Parathyroid adenoma (tissue), 2 donors: ENCODE results near the gene LYL1.
A peak's percentile ranks its signal among the peaks of the same experiment; 100 is the strongest.

Experiments
- H2AFZ ChIP-seq: fragments of 300-600 bp; sonication (generic); one replicate; pipeline ENCODE4 v1.7.0; 2017; ENCODE audit warnings: antibody characterized with exemption, mild to moderate bottlenecking
- H3K27ac ChIP-seq: fragments of 300-600 bp; sonication (generic); one replicate; pipeline ENCODE4 v1.7.0; 2017
- H3K27me3 ChIP-seq: fragments of 300-600 bp; sonication (generic); one replicate; pipeline ENCODE4 v1.7.0; 2017; ENCODE audit warnings: low read length; ENCODE audit not compliant: control insufficient read depth, insufficient read depth
- H3K36me3 ChIP-seq: fragments of 300-600 bp; sonication (generic); one replicate; pipeline ENCODE4 v1.7.0; 2017; ENCODE audit warnings: low read length; ENCODE audit not compliant: control insufficient read depth, insufficient read depth
- H3K4me1 ChIP-seq: fragments of 300-600 bp; sonication (generic); one replicate; pipeline ENCODE4 v1.7.0; 2017; ENCODE audit warnings: control low read depth
- H3K4me2 ChIP-seq: fragments of 300-600 bp; sonication (generic); one replicate; pipeline ENCODE4 v1.7.0; 2017; ENCODE audit warnings: low read length
- H3K4me3 ChIP-seq: fragments of 300-600 bp; sonication (generic); one replicate; pipeline ENCODE4 v1.7.0; 2017; ENCODE audit warnings: low read depth, low read length
- H3K79me2 ChIP-seq: fragments of 300-600 bp; sonication (generic); one replicate; pipeline ENCODE4 v1.7.0; 2017; ENCODE audit warnings: control low read depth
- H3K9ac ChIP-seq: fragments of 300-600 bp; sonication (generic); one replicate; pipeline ENCODE4 v1.7.0; 2017; ENCODE audit warnings: mild to moderate bottlenecking
- H3K9me3 ChIP-seq: fragments of 300-600 bp; sonication (generic); one replicate; pipeline ENCODE4 v1.7.0; 2017; ENCODE audit warnings: low read length; ENCODE audit not compliant: control insufficient read depth
- CTCF ChIP-seq: fragments of 300-600 bp; sonication (generic); IDR thresholded peaks from one replicate; pipeline ENCODE4 v1.7.0; 2017; ENCODE audit warnings: antibody characterized with exemption, mild to moderate bottlenecking
- donor health status: primary hyperparathyroidism.

The LYL1 gene

GRCh38 chr19:13102416-13102665 is 317 bp downstream of the LYL1 start:
- peak overlapping the region; percentile 61 for H3K4me2 ChIP-seq
- peaks cover 9% of the 10 kb centered on the region for H3K4me1 ChIP-seq
- no peaks in the 10 kb centered on the region for H3K9me3 ChIP-seq
- H3K79me2 ChIP-seq: no peaks in the 10 kb centered on the region
- no peak for TF ChIP-seq CTCF
- H3K9ac ChIP-seq: no peak overlapping the region
- H3K36me3 ChIP-seq: no peaks in the 10 kb centered on the region
- H3K4me3 ChIP-seq: peak overlapping the region; percentile 29
- H3K27me3 ChIP-seq: no peaks in the 10 kb centered on the region
- peak overlapping the region; percentile 87 for H2AFZ ChIP-seq
- peak overlapping the region; percentile 29 for H3K27ac ChIP-seq

GRCh38 chr19:13101590-13102415 is 855 bp downstream of the LYL1 start:
- H3K9me3 ChIP-seq: no peaks in the 10 kb centered on the region
- no peak for TF ChIP-seq CTCF
- H3K27me3 ChIP-seq: no peaks in the 10 kb centered on the region
- H2AFZ ChIP-seq: peak overlapping the region; percentile 87
- H3K4me2 ChIP-seq: peak overlapping the region; percentile 61
- H3K36me3 ChIP-seq: no peaks in the 10 kb centered on the region
- H3K79me2 ChIP-seq: no peaks in the 10 kb centered on the region
- peaks cover 9% of the 10 kb centered on the region for H3K4me1 ChIP-seq
- H3K4me3 ChIP-seq: peak overlapping the region; percentile 29
- H3K9ac ChIP-seq: no peak overlapping the region
- peak overlapping the region; percentile 29 for H3K27ac ChIP-seq

DNA sequence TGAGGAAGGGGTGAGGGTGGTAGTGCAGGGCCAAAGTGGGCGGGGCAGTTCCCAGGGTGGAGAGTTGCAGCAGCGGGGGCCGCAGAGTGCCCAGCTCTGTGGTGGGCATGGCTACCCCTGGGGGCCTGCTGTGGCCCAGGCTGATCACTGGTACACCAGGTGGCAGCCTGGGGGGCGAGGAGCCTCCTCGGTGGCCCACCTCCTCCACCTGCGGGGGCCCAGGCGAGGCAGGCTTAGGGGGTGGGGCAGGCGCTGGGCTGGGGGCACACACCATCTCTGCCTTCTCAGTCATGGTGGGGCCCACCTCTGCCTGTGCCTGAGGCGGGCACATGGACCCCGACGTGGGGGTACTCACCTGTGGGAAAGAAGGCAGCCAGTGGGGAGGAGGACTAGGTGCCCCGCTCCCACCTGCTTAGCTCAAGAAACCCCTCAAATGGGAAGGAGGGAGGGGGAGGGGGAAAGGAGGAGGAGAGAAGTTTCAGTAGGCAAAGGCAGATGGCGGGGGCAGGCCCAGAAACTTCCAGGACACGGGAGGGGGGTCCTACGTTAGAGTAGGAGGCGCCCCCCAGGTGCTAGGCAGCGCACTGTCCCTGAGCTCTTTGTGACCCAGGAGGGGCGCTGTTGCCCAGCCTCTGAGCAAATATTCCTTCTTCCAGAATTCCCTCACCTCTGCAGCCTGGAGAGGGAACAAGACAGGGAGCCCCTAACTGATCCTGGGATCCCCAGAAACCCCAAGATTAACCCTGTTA is 1.6 kb downstream of the LYL1 start:
- no peaks in the 10 kb centered on the region for H3K9me3 ChIP-seq
- H2AFZ ChIP-seq: no peak overlapping the region
- no peaks in the 10 kb centered on the region for H3K27me3 ChIP-seq
- H3K4me1 ChIP-seq: peaks cover 9% of the 10 kb centered on the region
- no peaks in the 10 kb centered on the region for H3K79me2 ChIP-seq
- no peak for TF ChIP-seq CTCF
- H3K4me3 ChIP-seq: no peak overlapping the region
- H3K4me2 ChIP-seq: no peak overlapping the region
- no peak overlapping the region for H3K9ac ChIP-seq
- H3K36me3 ChIP-seq: no peaks in the 10 kb centered on the region
- no peak overlapping the region for H3K27ac ChIP-seq

DNA sequence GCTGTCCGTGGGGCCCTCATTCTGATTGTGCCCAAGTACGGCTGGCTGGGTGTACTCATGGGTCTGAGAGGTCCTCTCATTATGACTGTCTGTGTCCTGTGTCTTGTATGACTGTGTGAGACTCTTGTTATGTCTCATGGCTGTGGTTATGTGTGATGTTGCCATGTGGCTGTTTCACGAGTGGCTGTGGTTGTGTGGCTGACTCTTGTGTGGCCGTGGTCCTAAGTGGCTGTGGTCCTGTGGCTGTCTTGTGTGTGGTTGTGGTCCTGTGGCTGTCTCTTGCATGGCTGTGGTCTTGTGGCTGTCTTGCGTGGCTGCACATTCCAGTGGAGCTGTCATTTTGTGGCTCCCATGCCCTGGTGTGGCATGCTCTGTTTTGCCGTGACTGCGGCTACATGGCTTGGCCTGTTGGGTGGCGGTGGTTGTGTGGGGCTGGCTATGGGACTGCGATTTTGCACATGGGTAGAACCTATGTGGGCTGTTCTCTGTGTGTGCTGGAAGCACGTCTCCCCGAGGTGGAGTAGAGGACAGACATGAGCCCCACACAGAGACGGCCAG is 2.5 kb downstream of the LYL1 start:
- no peak overlapping the region for H3K4me3 ChIP-seq
- no peak overlapping the region for H3K4me2 ChIP-seq
- H3K36me3 ChIP-seq: no peaks in the 10 kb centered on the region
- H2AFZ ChIP-seq: no peak overlapping the region
- peaks cover 9% of the 10 kb centered on the region for H3K4me1 ChIP-seq
- H3K79me2 ChIP-seq: no peaks in the 10 kb centered on the region
- H3K27me3 ChIP-seq: no peaks in the 10 kb centered on the region
- H3K9me3 ChIP-seq: no peaks in the 10 kb centered on the region
- no peak overlapping the region for H3K9ac ChIP-seq
- TF ChIP-seq CTCF: no peak
- peak overlapping the region; percentile 51 for H3K27ac ChIP-seq
